Activated B cell treated with CpG ODN at 0.5 μM for 24 hours (primary cell): Measurements from ENCODE around the gene RCC2. TPM values are rescaled to one million over a fixed set of nuclear protein-coding genes. Genes with fewer than 3 reads are reported as not detected.
"Not testable (repeated sequence)": the region's sequence is repeated elsewhere in the genome, so short reads cannot be mapped to it uniquely, and the experiment has no call there.

Experiments used
- ATAC-seq: fragments of 200-7000 bp; cut with Tn5 transposase; one replicate; pipeline ENCODE4 v1.10.0; 2021; ENCODE audit warnings: low read depth, mild to moderate bottlenecking, moderate library complexity
- CTCF ChIA-PET: fragments of 350-600 bp; sonication (Branson Sonifier 250); formaldehyde crosslinking; loops from one replicate; lab custom pipeline; 2021; ENCODE audit warnings: antibody characterized with exemption; lab: Charles Lee
- POLR2A ChIA-PET: fragments of 350-600 bp; sonication (Branson Sonifier 250); formaldehyde crosslinking; loops from one replicate; lab custom pipeline; 2021; ENCODE audit warnings: antibody characterized with exemption; lab: Charles Lee
- DNase-seq: peaks from one replicate; pipeline ENCODE4 v3.0.0; 2022
- H3K27ac Mint-ChIP-seq: one replicate; pipeline ENCODE4 v1.8.0; 2020; ENCODE audit warnings: mixed read lengths
- H3K27me3 Mint-ChIP-seq: one replicate; pipeline ENCODE4 v1.8.0; 2021; ENCODE audit warnings: mixed read lengths
- H3K36me3 Mint-ChIP-seq: one replicate; pipeline ENCODE4 v1.8.0; 2021; ENCODE audit warnings: low read depth, mixed read lengths
- H3K4me1 Mint-ChIP-seq: one replicate; pipeline ENCODE4 v1.8.0; 2021; ENCODE audit warnings: mixed read lengths
- H3K4me3 Mint-ChIP-seq: one replicate; pipeline ENCODE4 v1.8.0; 2020; ENCODE audit warnings: mild to moderate bottlenecking, mixed read lengths
- H3K9me3 Mint-ChIP-seq: one replicate; pipeline ENCODE4 v1.8.0; 2020; ENCODE audit warnings: mixed read lengths
- CTCF ChIP-seq: fragments of 200-600 bp; IDR thresholded peaks from one replicate; pipeline ENCODE4 v1.8.0; 2022; ENCODE audit warnings: antibody characterized with exemption, mild to moderate bottlenecking
- intact Hi-C: fragments of 100-400 bp; cut with micrococcal nuclease; formaldehyde crosslinking; loops from one replicate; pipeline ENCODE4 v1.15.1; 2024
- total RNA-seq: library from RNA; stranded (reverse); gene quantifications from 2 replicates; pipeline ENCODE4 v1.2.3, GENCODE V29; 2022

RCC2 gene
- total RNA-seq, result 79.4 and 85.1 TPM in 2 replicates

GRCh38 chr1:17439250-17440073 is at the start of gene RCC2:
Gene RCC2 (minus strand): TSS chr1:17439677. CDS start chr1:17438514, 1,163 bp downstream.
- Mint-ChIP-seq H3K4me1 (peaks cover 39% of the 10 kb centered on the region), H3K36me3 (peaks cover 21% of the 10 kb centered on the region), H3K27ac (peak within 1 kb of the TSS; percentile 98), H3K27me3 (peaks cover 11% of the 10 kb centered on the region), H3K9me3 (no peaks in the 10 kb centered on the region), H3K4me3 (peak within 1 kb of the TSS; percentile 96)
- ATAC-seq (peak; percentile 67), DNase-seq (peak; percentile 67)
- POLR2A ChIA-PET, result interaction anchor here (0.5 to 1.4 kb wide), 13 partner anchors 13 to 1812 kb away, joined by 3 to 7 read pairs (median 3); partner anchors contain the start of genes EMC1, MRTO4 and NECAP2
- intact Hi-C loops, result loop anchor here (1.0 to 10.0 kb wide), 3 partner anchors 19 to 1915 kb away; partner anchors contain the start of genes CASP9 and DNAJC16
- CTCF ChIA-PET, result interaction anchor here (0.7 kb wide), 1 partner anchor 11 kb away, joined by 3 read pairs; no protein-coding TSS in a partner anchor
- TF ChIP-seq CTCF, result no peak

- Mint-ChIP-seq H3K4me1 (no peaks in the 10 kb centered on the region), H3K9me3 (no peaks in the 10 kb centered on the region), H3K4me3 (no peak overlapping the region), H3K27me3 (peaks cover 11% of the 10 kb centered on the region), H3K36me3 (no peaks in the 10 kb centered on the region), H3K27ac (no peak overlapping the region)
- no peak for TF ChIP-seq CTCF
- ATAC-seq (no peak), DNase-seq (no peak)
- intact Hi-C loops, result no loop called here
- CTCF ChIA-PET, result no interaction called here
- POLR2A ChIA-PET, result no interaction called here
Measured at GRCh38 chr1:17486242-17486641, 46.8 kb upstream of the RCC2 start.

- Mint-ChIP-seq H3K9me3 (no peaks in the 10 kb centered on the region), H3K4me3 (no peak overlapping the region), H3K36me3 (no peaks in the 10 kb centered on the region), H3K27me3 (peaks cover 11% of the 10 kb centered on the region), H3K4me1 (no peaks in the 10 kb centered on the region), H3K27ac (no peak overlapping the region)
- intact Hi-C loops, result loop anchor here (2.0 kb wide), 1 partner anchor 64 kb away; no protein-coding TSS in a partner anchor
- CTCF ChIA-PET, result no interaction called here
- DNase-seq, result no peak
- ATAC-seq, result no peak
- no peak for TF ChIP-seq CTCF
- POLR2A ChIA-PET, result no interaction called here
Measured at GRCh38 chr1:17485281-17485680, 45.8 kb upstream of the RCC2 start.

GRCh38 chr1:17481981-17482380 is 42.5 kb upstream of the RCC2 start:
- POLR2A ChIA-PET, DNase-seq, H3K36me3 Mint-ChIP-seq, CTCF ChIA-PET, H3K9me3 Mint-ChIP-seq, H3K4me3 Mint-ChIP-seq, ATAC-seq, H3K4me1 Mint-ChIP-seq, intact Hi-C loops, H3K27ac Mint-ChIP-seq: not testable (repeated sequence)
- H3K27me3 Mint-ChIP-seq, result peaks cover 11% of the 10 kb centered on the region

- POLR2A ChIA-PET, result no interaction called here
- CTCF ChIA-PET, result no interaction called here
- intact Hi-C loops, result no loop called here
Measured at GRCh38 chr1:17480846-17481245, 41.4 kb upstream of the RCC2 start.

More at GRCh38 chr1:17480846-17481245, 41.4 kb upstream of the RCC2 start:
- Mint-ChIP-seq H3K27ac (no peak overlapping the region), H3K36me3 (no peaks in the 10 kb centered on the region), H3K4me3 (no peak overlapping the region), H3K4me1 (no peaks in the 10 kb centered on the region), H3K9me3 (no peaks in the 10 kb centered on the region), H3K27me3 (peaks cover 7% of the 10 kb centered on the region)
- ATAC-seq (no peak), DNase-seq (no peak)
- no peak for TF ChIP-seq CTCF
